Measurements from ENCODE around the gene NOTCH2. TPM values are rescaled to one million over a fixed set of nuclear protein-coding genes. Genes with fewer than 3 reads are reported as not detected.
"Not testable (repeated sequence)": the region's sequence is repeated elsewhere in the genome, so short reads cannot be mapped to it uniquely, and the experiment has no call there.

The NOTCH2 gene
- total RNA-seq, 1 experiment from 2014 or later: 55.7 TPM

- TF ChIP-seq EZH2 (IDR thresholded peaks at IDR 0.05; ENCODE audit: borderline replicate concordance, low read depth, low read length, poor library complexity, severe bottlenecking): no peak
- no peak for TF ChIP-seq CTCF (conservative IDR thresholded peaks at IDR 0.05; ENCODE audit: low read depth, low read length)
- no peaks in the 10 kb centered on the region for H3K27me3 ChIP-seq (replicated peaks; ENCODE audit: insufficient read depth, low read depth, low read length, poor library complexity)
- intact Hi-C loops (cut with micrococcal nuclease; ENCODE audit: unreplicated experiment): no loop called here
- no peak overlapping the region for H3K4me3 ChIP-seq (ENCODE audit: low read depth, low read length, poor library complexity, severe bottlenecking)
- no peak overlapping the region for H3K27ac ChIP-seq (ENCODE audit: low read depth, low read length, poor library complexity, severe bottlenecking)
- ChIA-PET CTCF (no interaction called here), POLR2A (ENCODE audit: low non-redundant PET) (no interaction called here)
- no TSS peak for BruUV-seq (replicated peaks)
- no peak for DNase-seq (ENCODE audit: low spot score)
- H3K36me3 ChIP-seq (ENCODE audit: insufficient read depth, low read length, poor library complexity, severe bottlenecking): peaks cover 6% of the 10 kb centered on the region
- H3K4me1 ChIP-seq (ENCODE audit: insufficient read depth, low read length, poor library complexity, severe bottlenecking): peaks cover 6% of the 10 kb centered on the region
- H3K9me3 ChIP-seq (ENCODE audit: low read depth, low read length, poor library complexity, severe bottlenecking): no peaks in the 10 kb centered on the region
These were observed 88.0 kb downstream of the NOTCH2 start for GRCh38 chr1:119981496-119981895.

DNA sequence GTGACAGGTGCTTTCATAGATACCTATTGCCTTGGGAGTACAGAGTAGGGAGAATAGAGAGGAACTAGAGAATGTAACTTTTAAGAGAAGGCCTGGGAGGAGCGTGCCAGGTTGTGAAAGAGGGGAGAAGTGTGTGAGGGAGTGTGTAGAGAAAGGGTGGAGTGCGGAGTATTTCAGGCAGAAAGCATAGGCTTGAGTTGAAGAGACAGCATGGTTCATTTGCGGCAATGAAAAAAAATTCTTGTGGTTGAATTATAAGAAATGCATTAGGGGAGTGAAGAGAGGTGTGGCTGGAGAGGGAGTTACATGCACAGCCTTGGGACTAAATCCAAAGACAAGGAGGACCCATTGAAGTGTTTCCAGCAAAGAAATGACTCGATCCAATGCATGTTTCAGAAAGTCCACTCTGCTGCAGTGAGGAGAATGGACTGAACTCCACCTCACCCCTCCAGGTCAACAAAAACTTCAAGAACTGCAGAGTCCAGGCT lies 91.4 kb downstream of the NOTCH2 start:
- no peaks in the 10 kb centered on the region for H3K9me3 ChIP-seq (ENCODE audit: low read depth, low read length, poor library complexity, severe bottlenecking)
- peaks cover 5% of the 10 kb centered on the region for H3K4me1 ChIP-seq (ENCODE audit: insufficient read depth, low read length, poor library complexity, severe bottlenecking)
- DNase-seq (ENCODE audit: low spot score): no peak
- TF ChIP-seq CTCF (conservative IDR thresholded peaks at IDR 0.05; ENCODE audit: low read depth, low read length) (no peak), EZH2 (IDR thresholded peaks at IDR 0.05; ENCODE audit: borderline replicate concordance, low read depth, low read length, poor library complexity, severe bottlenecking) (no peak)
- intact Hi-C loops (cut with micrococcal nuclease; ENCODE audit: unreplicated experiment): no loop called here
- CTCF ChIA-PET: no interaction called here
- H3K36me3 ChIP-seq (ENCODE audit: insufficient read depth, low read length, poor library complexity, severe bottlenecking): no peaks in the 10 kb centered on the region
- BruUV-seq (replicated peaks): no TSS peak
- no peak overlapping the region for H3K4me3 ChIP-seq (ENCODE audit: low read depth, low read length, poor library complexity, severe bottlenecking)
- POLR2A ChIA-PET (ENCODE audit: low non-redundant PET): no interaction called here
- no peaks in the 10 kb centered on the region for H3K27me3 ChIP-seq (replicated peaks; ENCODE audit: insufficient read depth, low read depth, low read length, poor library complexity)
- no peak overlapping the region for H3K27ac ChIP-seq (ENCODE audit: low read depth, low read length, poor library complexity, severe bottlenecking)

- DNase-seq (ENCODE audit: low spot score); H3K27me3 ChIP-seq (replicated peaks; ENCODE audit: insufficient read depth, low read depth, low read length, poor library complexity); H3K9me3 ChIP-seq (ENCODE audit: low read depth, low read length, poor library complexity, severe bottlenecking); intact Hi-C loops (cut with micrococcal nuclease; ENCODE audit: unreplicated experiment); H3K27ac ChIP-seq (ENCODE audit: low read depth, low read length, poor library complexity, severe bottlenecking); H3K36me3 ChIP-seq (ENCODE audit: insufficient read depth, low read length, poor library complexity, severe bottlenecking); CTCF ChIA-PET; BruUV-seq (replicated peaks); H3K4me3 ChIP-seq (ENCODE audit: low read depth, low read length, poor library complexity, severe bottlenecking); POLR2A ChIA-PET (ENCODE audit: low non-redundant PET); H3K4me1 ChIP-seq (ENCODE audit: insufficient read depth, low read length, poor library complexity, severe bottlenecking): not testable (repeated sequence)
These were observed 92.2 kb downstream of the NOTCH2 start for GRCh38 chr1:119977113-119977736.

- intact Hi-C loops (cut with micrococcal nuclease; ENCODE audit: unreplicated experiment); POLR2A ChIA-PET (ENCODE audit: low non-redundant PET); BruUV-seq (replicated peaks); H3K9me3 ChIP-seq (ENCODE audit: low read depth, low read length, poor library complexity, severe bottlenecking); H3K27ac ChIP-seq (ENCODE audit: low read depth, low read length, poor library complexity, severe bottlenecking); H3K36me3 ChIP-seq (ENCODE audit: insufficient read depth, low read length, poor library complexity, severe bottlenecking); H3K27me3 ChIP-seq (replicated peaks; ENCODE audit: insufficient read depth, low read depth, low read length, poor library complexity); CTCF ChIA-PET; H3K4me1 ChIP-seq (ENCODE audit: insufficient read depth, low read length, poor library complexity, severe bottlenecking); H3K4me3 ChIP-seq (ENCODE audit: low read depth, low read length, poor library complexity, severe bottlenecking): not testable (repeated sequence)
- peak; percentile 10 for DNase-seq (ENCODE audit: low spot score)
These were observed 93.7 kb downstream of the NOTCH2 start for GRCh38 chr1:119975582-119976254.
